ENCODE results near the gene PTPRE.

Gene PTPRE

GRCh38 chr10:128042131-128042610, 135.3 kb downstream of the PTPRE start:
- TF ChIP-seq SIN3A (IDR thresholded peaks at IDR 0.05; ENCODE audit: borderline replicate concordance, insufficient read depth, low read length) (no peak), POLR2AphosphoS5 (IDR thresholded peaks at IDR 0.05; ENCODE audit: low read depth, low read length) (no peak), REST (IDR thresholded peaks at IDR 0.05; ENCODE audit: insufficient read depth in 1 of 2, low read depth in 2 of 2, low read length in 2 of 2) (no peak), FOXP2 (optimal IDR thresholded peaks at IDR 0.05; ENCODE audit: borderline replicate concordance, extremely low read depth, extremely low read length, insufficient read depth) (no peak), TAF1 (IDR thresholded peaks at IDR 0.05; ENCODE audit: borderline replicate concordance, insufficient read depth, low read length) (no peak)

- no peak for TF ChIP-seq SIN3A (IDR thresholded peaks at IDR 0.05; ENCODE audit: borderline replicate concordance, insufficient read depth, low read length)
- TF ChIP-seq REST (IDR thresholded peaks at IDR 0.05; ENCODE audit: insufficient read depth in 1 of 2, low read depth in 2 of 2, low read length in 2 of 2): no peak
- TF ChIP-seq POLR2AphosphoS5 (IDR thresholded peaks at IDR 0.05; ENCODE audit: low read depth, low read length): no peak
- no peak for TF ChIP-seq FOXP2 (optimal IDR thresholded peaks at IDR 0.05; ENCODE audit: borderline replicate concordance, extremely low read depth, extremely low read length, insufficient read depth)
- TF ChIP-seq TAF1 (IDR thresholded peaks at IDR 0.05; ENCODE audit: borderline replicate concordance, insufficient read depth, low read length): no peak
Measured at GRCh38 chr10:128043259-128044045, 136.5 kb downstream of the PTPRE start.

GRCh38 chr10:128044186-128044585, 137.3 kb downstream of the PTPRE start:
- no peak for TF ChIP-seq TAF1 (IDR thresholded peaks at IDR 0.05; ENCODE audit: borderline replicate concordance, insufficient read depth, low read length)
- no peak for TF ChIP-seq REST (IDR thresholded peaks at IDR 0.05; ENCODE audit: insufficient read depth in 1 of 2, low read depth in 2 of 2, low read length in 2 of 2)
- TF ChIP-seq SIN3A (IDR thresholded peaks at IDR 0.05; ENCODE audit: borderline replicate concordance, insufficient read depth, low read length): no peak
- no peak for TF ChIP-seq POLR2AphosphoS5 (IDR thresholded peaks at IDR 0.05; ENCODE audit: low read depth, low read length)

- TF ChIP-seq TAF1 (IDR thresholded peaks at IDR 0.05; ENCODE audit: borderline replicate concordance, insufficient read depth, low read length): no peak
- TF ChIP-seq FOXP2 (optimal IDR thresholded peaks at IDR 0.05; ENCODE audit: borderline replicate concordance, extremely low read depth, extremely low read length, insufficient read depth): no peak
- no peak for TF ChIP-seq SIN3A (IDR thresholded peaks at IDR 0.05; ENCODE audit: borderline replicate concordance, insufficient read depth, low read length)
- TF ChIP-seq POLR2AphosphoS5 (IDR thresholded peaks at IDR 0.05; ENCODE audit: low read depth, low read length): no peak
- TF ChIP-seq REST (IDR thresholded peaks at IDR 0.05; ENCODE audit: insufficient read depth in 1 of 2, low read depth in 2 of 2, low read length in 2 of 2): no peak
Measured at GRCh38 chr10:128044961-128045832, 138.3 kb downstream of the PTPRE start.

Data from PFSK-1 (cell line).